Suprapubic skin (tissue), 3 donors: Measurements from ENCODE around the gene RAD9A.

ENCODE experiments used
- CTCF ChIP-seq, 2 donors: fragments of 200-600 bp in 1 of 2; fragments of 450-650 bp in 1 of 2; sonication (generic) in 1 of 2; IDR thresholded peaks; one replicate each; pipeline ENCODE4 v1.5.1; 2016 to 2019; ENCODE audit warnings: antibody characterized with exemption in 2 of 2, mild to moderate bottlenecking in 1 of 2, moderate library complexity in 1 of 2
- POLR2AphosphoS5 ChIP-seq, 3 donors: sonication (generic); formaldehyde crosslinking; IDR thresholded peaks; one replicate each; pipeline ENCODE4 v1.6.1; 2017; ENCODE audit warnings: antibody characterized with exemption in 3 of 3

GRCh38 chr11:67397536-67397935, 5.8 kb downstream of the RAD9A start:
- TF ChIP-seq POLR2AphosphoS5 (IDR thresholded peaks at IDR 0.05) (no peak), CTCF (IDR thresholded peaks at IDR 0.05) (no peak)
